Body of pancreas (tissue), 4 donors: Measurements from ENCODE around the gene CROCC2. TPM values are rescaled to one million over a fixed set of nuclear protein-coding genes. Genes with fewer than 3 reads are reported as not detected.
A peak's percentile ranks its signal among the peaks of the same experiment; 100 is the strongest.

ENCODE experiments used
- ATAC-seq: fragments of 150-250 bp; one replicate; pipeline ENCODE4 v1.9.1; 2016
- DNase-seq, 4 donors: peaks; one replicate each; pipeline ENCODE4 v3.0.0-alpha.2; 2019
- H3K27ac ChIP-seq, 4 donors: fragments of 200-600 bp; sonication (generic); 1 replicate in 3 of 4; 2 replicates in 1 of 4; pipeline versions ENCODE4 v1.5.1 to v1.6.1; 2016 to 2019; ENCODE audit warnings: mild to moderate bottlenecking in 1 of 4, mixed read lengths in 1 of 4, moderate library complexity in 1 of 4
- H3K27me3 ChIP-seq, 2 donors: fragments of 200-600 bp; sonication (generic); one replicate each; pipeline ENCODE4 v1.6.0; 2016; ENCODE audit warnings: mild to moderate bottlenecking in 1 of 2
- H3K36me3 ChIP-seq, 2 donors: fragments of 200-600 bp; sonication (generic); replicated peaks in 1 of 2; 2 replicates each; pipeline ENCODE4 v1.5.1; 2016; ENCODE audit warnings: low read depth in 2 of 2; ENCODE audit not compliant: insufficient read depth in 1 of 2
- H3K4me1 ChIP-seq: fragments of 200-600 bp; sonication (generic); one replicate; pipeline ENCODE4 v1.6.0; 2016
- H3K4me3 ChIP-seq, 2 donors: fragments of 200-600 bp; sonication (generic); 1 replicate in 1 of 2; 2 replicates in 1 of 2; pipeline ENCODE4 v1.5.1; 2016 to 2019
- H3K9me3 ChIP-seq, 3 donors: fragments of 200-600 bp; sonication (generic); 1 replicate in 2 of 3; 2 replicates in 1 of 3; pipeline ENCODE4 v1.5.1; 2016
- CTCF ChIP-seq, 7 experiments: fragments of 450-650 bp in 4 of 7; fragments of 200-600 bp in 3 of 7; sonication (generic) in 3 of 7; IDR thresholded peaks; one replicate each; pipeline ENCODE4 v1.5.1; 2016 to 2019; ENCODE audit warnings: antibody characterized with exemption in 7 of 7
- POLR2A ChIP-seq, 3 donors: fragments of 450-650 bp; IDR thresholded peaks; one replicate each; pipeline ENCODE4 v1.6.1; 2016; ENCODE audit warnings: antibody characterized with exemption in 3 of 3, mild to moderate bottlenecking in 2 of 3
- WGBS, 2 donors: methylation state at CpG; one replicate each; pipeline ENCODE4 v1.1.5; 2017; 5-methylcytosine and 5-hydroxymethylcytosine counted together
- intact Hi-C: fragments of 100-400 bp; cut with DNase I; formaldehyde crosslinking; loops from one replicate; pipeline ENCODE4 v1.15.1; 2023
- total RNA-seq, 2 donors: library from RNA; depleted of rRNA; stranded (reverse); fragments of >200 nt; gene quantifications; one replicate each; pipeline ENCODE4 v1.1.0, GENCODE V29; 2016

CROCC2 gene
- total RNA-seq, 2 donors from 2014 or later: under 0.01 TPM; not detected in 1

DNA sequence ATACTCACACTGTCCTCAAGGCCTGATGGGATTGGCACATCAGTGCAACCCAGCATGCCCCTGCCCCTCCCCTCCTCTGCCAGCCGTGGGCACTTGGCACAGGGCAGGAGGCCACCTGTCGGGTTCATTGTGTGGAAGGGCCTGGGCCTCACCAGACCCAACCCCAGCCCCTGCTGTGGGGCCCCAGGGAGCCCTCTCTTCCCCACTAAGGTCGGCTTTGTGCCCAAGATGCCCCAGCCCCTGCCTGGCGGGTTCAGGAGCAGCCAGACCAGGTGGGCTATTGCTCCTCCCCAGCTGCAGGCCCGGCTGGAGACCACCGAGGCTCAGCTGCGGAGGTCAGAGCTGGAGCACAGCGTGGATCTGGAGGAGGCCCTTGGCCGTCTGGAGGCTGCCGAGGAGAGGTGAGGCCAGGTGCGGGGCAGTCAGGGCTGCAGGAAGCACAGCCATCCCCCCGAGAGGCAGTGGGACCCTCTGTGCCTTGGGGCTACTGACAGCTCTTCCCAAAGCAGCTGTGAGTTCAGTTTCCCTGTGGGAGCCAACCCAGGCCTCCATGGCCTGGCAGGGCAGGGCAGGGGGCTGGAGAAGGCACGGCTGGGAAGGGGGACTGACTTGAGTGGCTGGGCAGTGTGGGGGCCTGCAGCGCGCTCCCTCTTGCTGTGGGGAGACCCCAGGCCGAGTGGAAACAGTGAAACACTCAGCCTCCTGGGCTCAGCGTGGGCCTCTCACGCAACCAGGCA is 16.3 kb downstream of the CROCC2 start:
- DNase-seq: peak; percentile 0 to 8 (median 4)
- Histone ChIP-seq H3K9me3 (no peaks in the 10 kb centered on the region), H3K36me3 (no peaks in the 10 kb centered on the region), H3K27me3 (no peaks in the 10 kb centered on the region), H3K4me3 (no peak overlapping the region), H3K4me1 (peaks cover 3% of the 10 kb centered on the region), H3K27ac (no peak overlapping the region)
- 72 to 78% methylated on average over 2 to 18 of the region's 18 CpGs for WGBS, 2 donors
- TF ChIP-seq POLR2A (IDR thresholded peaks at IDR 0.05) (no peak), CTCF (IDR thresholded peaks at IDR 0.05) (no peak)
- no peak for ATAC-seq
- intact Hi-C loops: no loop called here

DNA sequence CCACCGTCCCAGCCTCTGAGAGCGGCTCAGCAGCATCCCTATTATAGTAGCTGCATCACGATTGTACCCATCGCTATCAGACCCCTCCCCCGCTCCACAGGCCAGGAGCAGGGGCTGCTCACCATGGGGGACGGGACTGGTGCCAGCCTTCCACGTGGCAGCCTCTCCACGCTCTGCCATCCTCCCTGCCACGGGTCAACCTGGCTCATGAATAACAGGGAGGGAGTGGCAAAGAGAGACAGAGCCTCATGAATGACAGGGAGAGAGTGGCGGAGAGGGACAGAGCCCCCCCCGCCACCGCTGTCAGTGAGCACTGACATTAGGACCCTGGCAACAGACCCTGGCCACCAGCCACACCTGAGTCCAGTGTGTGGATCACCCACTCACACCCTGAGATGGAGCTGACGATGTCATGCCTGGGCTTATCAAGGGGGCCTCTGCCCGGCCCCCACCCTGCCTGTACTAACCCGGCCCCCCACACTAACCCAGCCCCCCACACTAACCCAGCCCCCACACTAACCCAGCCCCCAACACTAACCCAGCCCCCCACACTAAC is 16.9 kb downstream of the CROCC2 start:
- ATAC-seq (no peak), DNase-seq (peak; percentile 1 to 11 (median 7))
- 50 to 52% methylated on average over 13 to 15 of the region's 15 CpGs for WGBS, 2 donors
- H3K9me3 ChIP-seq: no peaks in the 10 kb centered on the region
- H3K27me3 ChIP-seq: no peaks in the 10 kb centered on the region
- H3K4me3 ChIP-seq: no peak overlapping the region
- peaks cover 3% of the 10 kb centered on the region for H3K4me1 ChIP-seq
- H3K27ac ChIP-seq: no peak overlapping the region
- no peak for TF ChIP-seq POLR2A (IDR thresholded peaks at IDR 0.05)
- no peaks in the 10 kb centered on the region for H3K36me3 ChIP-seq
- intact Hi-C loops: no loop called here

DNA sequence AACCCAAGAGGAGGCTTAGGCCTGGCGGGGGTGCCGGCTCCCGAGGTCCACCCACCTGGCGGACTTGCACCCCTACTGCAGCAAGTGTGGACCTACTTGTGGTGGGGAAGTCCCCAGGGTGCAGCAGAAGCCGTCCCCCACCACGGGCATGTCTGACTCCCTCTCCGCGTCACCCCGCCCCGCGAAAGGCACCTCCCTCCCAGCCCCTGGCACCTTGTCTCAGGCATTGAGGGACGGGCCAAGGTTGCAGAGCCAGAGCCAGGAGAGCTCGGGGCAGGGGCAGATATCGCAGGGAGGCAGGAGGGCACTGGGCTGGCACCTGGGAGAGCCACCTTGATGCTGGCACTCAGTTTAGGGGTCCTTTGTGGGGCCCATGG is 19.0 kb downstream of the CROCC2 start:
- intact Hi-C loops: no loop called here
- no peak for ATAC-seq

DNA sequence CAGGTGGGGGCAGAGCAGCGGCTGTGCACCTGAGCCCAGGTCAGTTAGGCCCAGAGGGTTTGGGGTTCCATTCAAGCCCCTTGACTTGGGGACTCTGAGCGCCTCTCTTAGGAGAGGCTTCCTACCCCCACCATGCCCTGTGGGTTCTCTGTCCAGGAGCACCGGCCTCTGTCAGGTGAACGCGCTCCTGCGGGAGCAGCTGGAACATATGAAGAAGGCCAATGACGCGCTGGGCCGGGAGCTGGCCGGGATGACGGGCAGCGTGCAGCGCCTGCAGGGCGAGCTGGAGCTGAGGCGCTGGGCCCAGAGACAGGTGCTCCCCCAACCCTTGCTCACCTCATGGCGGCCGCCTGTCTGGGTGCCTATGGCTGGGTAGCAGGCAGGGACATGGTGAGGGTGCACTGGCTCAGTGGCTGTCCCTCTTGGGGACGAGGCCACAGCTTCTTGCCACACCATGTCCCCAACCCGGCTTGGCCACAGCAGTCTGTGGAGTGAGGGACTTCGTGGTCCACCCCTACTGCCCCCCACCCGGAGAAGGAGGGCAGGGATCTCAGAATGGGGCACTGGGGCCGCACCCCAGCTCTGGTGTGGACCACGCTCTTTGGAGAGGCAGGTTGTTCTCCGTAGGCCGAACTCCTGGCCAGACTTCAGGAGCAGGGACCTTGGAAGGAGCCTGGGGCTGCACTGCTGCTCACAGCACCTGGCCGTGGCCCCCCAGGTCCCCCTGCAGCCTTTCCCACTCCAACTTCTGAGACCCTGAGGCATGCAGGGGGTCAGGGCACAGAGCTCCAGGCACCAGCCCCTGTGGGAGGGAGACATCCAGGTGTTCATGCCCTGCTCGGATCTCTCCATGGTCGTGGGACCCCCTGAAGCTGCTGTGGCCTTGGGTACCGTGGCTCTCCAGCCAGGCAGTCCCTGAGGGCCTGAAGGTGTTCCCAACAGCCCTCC is 19.7 kb downstream of the CROCC2 start:
- WGBS, 2 donors: 84 to 88% methylated on average over 7 to 25 of the region's 29 CpGs

More for the DNA sequence above, 19.0 kb downstream of the CROCC2 start:
- Histone ChIP-seq H3K4me3 (no peak overlapping the region), H3K36me3 (no peaks in the 10 kb centered on the region), H3K27me3 (no peaks in the 10 kb centered on the region), H3K9me3 (no peaks in the 10 kb centered on the region), H3K4me1 (peaks cover 3% of the 10 kb centered on the region), H3K27ac (no peak overlapping the region)
- no peak for TF ChIP-seq CTCF (IDR thresholded peaks at IDR 0.05)
- no peak for TF ChIP-seq POLR2A (IDR thresholded peaks at IDR 0.05)
- WGBS, 2 donors: 88 to 89% methylated on average over 12 to 14 of the region's 14 CpGs
- peak; percentile 1 to 11 (median 8) for DNase-seq

More for the DNA sequence above, 19.7 kb downstream of the CROCC2 start:
- H3K27me3 ChIP-seq: no peaks in the 10 kb centered on the region
- H3K9me3 ChIP-seq: no peaks in the 10 kb centered on the region
- ATAC-seq (no peak), DNase-seq (peak; percentile 1 to 11 (median 7))
- TF ChIP-seq POLR2A (IDR thresholded peaks at IDR 0.05): no peak
- TF ChIP-seq CTCF (IDR thresholded peaks at IDR 0.05): no peak
- no peak overlapping the region for H3K27ac ChIP-seq
- peaks cover 3% of the 10 kb centered on the region for H3K4me1 ChIP-seq
- no peaks in the 10 kb centered on the region for H3K36me3 ChIP-seq
- H3K4me3 ChIP-seq: no peak overlapping the region
- intact Hi-C loops: no loop called here
